Neutrophil (primary cell): Measurements from ENCODE around the gene USP6NL.

ENCODE experiments used
- H3K27ac ChIP-seq: fragments of 200-600 bp; sonication (generic); 2 replicates; pipeline ENCODE4 v1.5.1; 2016; ENCODE audit warnings: mild to moderate bottlenecking, moderate library complexity
- H3K27me3 ChIP-seq: fragments of 200-600 bp; sonication (generic); 2 replicates; pipeline ENCODE4 v1.6.0; 2016; ENCODE audit warnings: mild to moderate bottlenecking
- H3K36me3 ChIP-seq: fragments of 200-600 bp; sonication (generic); 2 replicates; pipeline ENCODE4 v1.5.1; 2017
- H3K4me1 ChIP-seq, 2 experiments: fragments of 200-600 bp in 1 of 2; sonication (generic) in 1 of 2; 1 replicate in 1 of 2; 2 replicates in 1 of 2; pipeline versions ENCODE4 v1.5.1 to v1.6.1; 2013 to 2016; ENCODE audit warnings: low read depth in 1 of 2, low read length in 1 of 2, mild to moderate bottlenecking in 1 of 2, moderate library complexity in 1 of 2; ENCODE audit not compliant: control insufficient read depth in 1 of 2, insufficient read depth in 1 of 2
- H3K4me3 ChIP-seq, 2 experiments: fragments of 200-600 bp in 1 of 2; sonication (generic) in 1 of 2; 1 replicate in 1 of 2; 2 replicates in 1 of 2; pipeline ENCODE4 v1.5.1; 2013 to 2016; ENCODE audit warnings: low read depth in 1 of 2, low read length in 1 of 2, mild to moderate bottlenecking in 1 of 2, moderate library complexity in 1 of 2
- H3K9me3 ChIP-seq: fragments of 200-600 bp; sonication (generic); 2 replicates; pipeline ENCODE4 v1.5.1; 2016
- TF ChIP-seq, protein P1 (sequence below): fragments of 200-600 bp; sonication (generic); IDR thresholded peaks from 2 replicates; pipeline ENCODE4 v1.5.1; 2016; ENCODE audit warnings: antibody characterized with exemption

USP6NL gene

DNA sequence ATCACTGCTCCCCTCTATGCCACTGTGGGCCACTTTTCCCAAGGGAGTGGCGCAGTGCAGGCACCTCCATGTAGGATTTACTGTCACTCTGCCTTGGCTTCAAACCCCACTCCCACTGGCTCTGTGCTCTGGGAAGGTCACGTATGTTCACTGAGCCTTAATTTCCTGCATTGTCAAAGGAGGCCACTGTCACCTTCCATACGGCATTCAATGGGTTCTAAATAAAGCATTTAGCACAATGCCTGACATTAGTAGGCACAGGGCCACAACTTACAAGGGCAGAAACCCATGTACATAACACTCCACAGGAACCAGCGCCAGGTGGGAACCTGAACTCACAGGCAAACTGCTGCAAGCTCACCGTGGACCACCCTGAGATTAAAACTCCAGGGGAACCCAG is 196.4 kb downstream of the USP6NL start:
- H3K4me3 ChIP-seq: no peak overlapping the region
- H3K27me3 ChIP-seq: peaks cover 2% of the 10 kb centered on the region
- TF ChIP-seq, protein P1, sequence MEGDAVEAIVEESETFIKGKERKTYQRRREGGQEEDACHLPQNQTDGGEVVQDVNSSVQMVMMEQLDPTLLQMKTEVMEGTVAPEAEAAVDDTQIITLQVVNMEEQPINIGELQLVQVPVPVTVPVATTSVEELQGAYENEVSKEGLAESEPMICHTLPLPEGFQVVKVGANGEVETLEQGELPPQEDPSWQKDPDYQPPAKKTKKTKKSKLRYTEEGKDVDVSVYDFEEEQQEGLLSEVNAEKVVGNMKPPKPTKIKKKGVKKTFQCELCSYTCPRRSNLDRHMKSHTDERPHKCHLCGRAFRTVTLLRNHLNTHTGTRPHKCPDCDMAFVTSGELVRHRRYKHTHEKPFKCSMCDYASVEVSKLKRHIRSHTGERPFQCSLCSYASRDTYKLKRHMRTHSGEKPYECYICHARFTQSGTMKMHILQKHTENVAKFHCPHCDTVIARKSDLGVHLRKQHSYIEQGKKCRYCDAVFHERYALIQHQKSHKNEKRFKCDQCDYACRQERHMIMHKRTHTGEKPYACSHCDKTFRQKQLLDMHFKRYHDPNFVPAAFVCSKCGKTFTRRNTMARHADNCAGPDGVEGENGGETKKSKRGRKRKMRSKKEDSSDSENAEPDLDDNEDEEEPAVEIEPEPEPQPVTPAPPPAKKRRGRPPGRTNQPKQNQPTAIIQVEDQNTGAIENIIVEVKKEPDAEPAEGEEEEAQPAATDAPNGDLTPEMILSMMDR: no peak
- no peaks in the 10 kb centered on the region for H3K36me3 ChIP-seq
- no peaks in the 10 kb centered on the region for H3K4me1 ChIP-seq
- H3K27ac ChIP-seq: no peak overlapping the region
- H3K9me3 ChIP-seq: no peaks in the 10 kb centered on the region

DNA sequence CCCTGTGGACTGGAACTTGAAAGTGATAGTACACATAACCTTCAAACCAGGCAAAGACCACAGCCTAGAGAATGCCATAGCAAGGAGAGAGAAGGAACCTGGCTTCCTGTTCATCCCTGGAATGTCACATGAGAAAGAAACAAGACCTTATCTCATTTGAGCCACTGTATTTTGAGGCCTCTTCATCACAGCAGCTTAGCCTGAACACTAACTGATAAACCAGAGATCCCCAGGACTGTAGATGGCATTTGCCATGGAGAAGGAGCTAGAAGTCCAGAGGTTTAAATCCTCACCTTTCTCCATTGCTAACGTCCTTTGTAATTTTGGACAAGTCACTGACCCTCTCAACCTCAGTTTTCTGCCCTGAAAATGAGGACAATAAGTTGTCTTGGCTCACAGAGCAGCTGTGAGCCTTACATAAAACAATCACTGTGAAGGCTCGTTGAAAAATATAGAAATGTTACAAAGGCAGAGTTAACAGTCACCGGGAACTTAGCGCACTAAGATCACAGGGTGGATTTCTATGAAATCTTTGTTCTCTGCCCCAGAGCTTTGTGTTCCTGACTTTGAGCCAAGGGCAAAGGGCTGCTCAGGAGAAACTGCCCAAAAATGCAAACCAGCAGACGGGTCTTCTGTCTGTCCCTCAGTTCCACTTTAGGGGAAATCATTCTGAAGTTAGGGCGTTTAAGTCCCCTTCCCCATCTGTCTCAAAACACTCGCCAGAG is 197.0 kb downstream of the USP6NL start:
- TF ChIP-seq, protein P1: no peak
- no peaks in the 10 kb centered on the region for H3K36me3 ChIP-seq
- no peaks in the 10 kb centered on the region for H3K4me1 ChIP-seq
- H3K27me3 ChIP-seq: peaks cover 3% of the 10 kb centered on the region
- H3K4me3 ChIP-seq: no peak overlapping the region
- no peaks in the 10 kb centered on the region for H3K9me3 ChIP-seq
- H3K27ac ChIP-seq: no peak overlapping the region

DNA sequence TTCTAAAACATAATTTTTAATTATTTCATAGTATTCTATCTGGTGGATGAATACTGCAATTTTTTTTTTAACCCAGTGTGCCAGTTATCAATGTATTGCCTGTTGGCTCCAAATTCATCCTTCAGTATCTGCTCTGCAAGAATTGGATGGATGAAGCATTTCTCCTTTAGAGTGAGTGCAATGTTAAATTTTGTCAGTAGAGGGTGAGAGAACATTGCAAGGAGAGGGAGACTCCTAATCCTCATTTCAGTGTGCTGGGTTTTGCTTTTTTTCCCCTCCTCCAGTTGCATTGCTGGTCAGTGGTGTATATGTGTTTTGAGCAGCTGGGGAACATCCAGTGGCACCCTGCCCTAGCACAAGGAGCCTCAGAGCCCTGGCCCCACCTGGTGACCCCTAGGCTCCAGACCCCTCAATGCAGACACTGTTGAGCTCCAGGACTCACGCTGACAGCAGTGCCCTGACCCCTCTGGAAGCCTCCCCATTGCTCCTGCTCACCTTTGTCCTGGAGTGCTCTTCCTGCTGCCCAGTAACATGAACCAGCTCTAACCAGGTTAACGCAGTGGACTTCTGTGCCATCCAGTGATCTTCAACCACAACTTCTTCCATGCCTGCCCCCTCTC is 199.4 kb downstream of the USP6NL start:
- Histone ChIP-seq H3K9me3 (no peaks in the 10 kb centered on the region), H3K4me3 (no peak overlapping the region), H3K36me3 (no peaks in the 10 kb centered on the region), H3K4me1 (no peaks in the 10 kb centered on the region), H3K27ac (no peak overlapping the region), H3K27me3 (peaks cover 3% of the 10 kb centered on the region)
- TF ChIP-seq, protein P1: no peak

DNA sequence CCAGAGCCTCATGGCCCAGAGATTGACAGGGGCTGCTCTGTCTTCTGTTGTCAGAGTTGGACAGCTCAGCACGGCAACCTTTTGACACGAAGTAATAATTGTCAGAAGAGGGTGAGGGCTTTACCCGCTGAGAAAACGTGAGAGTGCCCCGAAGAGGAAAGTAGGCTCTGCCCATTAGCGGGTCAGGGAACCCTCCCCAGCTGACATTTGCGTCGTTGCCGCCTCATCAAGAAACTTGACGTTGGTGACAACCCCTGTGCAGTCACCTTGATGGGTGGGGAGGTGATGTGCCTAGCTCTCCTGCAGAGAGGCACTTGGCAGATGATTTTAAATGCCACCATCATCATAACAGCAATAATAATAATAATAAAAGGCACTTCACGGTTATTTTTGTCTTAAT is 202.1 kb downstream of the USP6NL start:
- TF ChIP-seq, protein P1: no peak
- Histone ChIP-seq H3K27me3 (peaks cover 3% of the 10 kb centered on the region), H3K27ac (no peak overlapping the region), H3K4me3 (no peak overlapping the region), H3K4me1 (no peaks in the 10 kb centered on the region), H3K36me3 (no peaks in the 10 kb centered on the region), H3K9me3 (no peaks in the 10 kb centered on the region)

DNA sequence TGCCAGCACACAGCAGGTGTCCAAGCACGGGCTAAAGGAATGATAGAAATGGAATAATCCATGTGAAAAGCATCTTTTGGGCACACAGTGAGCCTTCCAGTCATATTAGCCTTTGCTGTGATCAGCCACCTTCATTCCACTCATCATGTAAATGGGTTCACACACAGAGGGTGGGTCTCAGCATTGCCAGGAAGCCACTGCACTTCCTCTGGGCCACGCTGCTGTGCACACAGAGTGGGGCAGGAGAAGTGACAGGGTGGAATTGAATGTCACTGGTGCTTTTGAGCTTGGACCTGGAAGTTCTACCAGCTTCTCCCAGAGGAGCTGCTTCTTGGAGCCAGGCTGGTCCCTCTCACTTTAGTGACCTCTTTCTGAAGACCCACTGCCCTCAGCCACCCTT is 203.5 kb downstream of the USP6NL start:
- Histone ChIP-seq H3K9me3 (no peaks in the 10 kb centered on the region), H3K36me3 (no peaks in the 10 kb centered on the region), H3K27me3 (peaks cover 3% of the 10 kb centered on the region), H3K4me3 (no peak overlapping the region), H3K27ac (no peak overlapping the region), H3K4me1 (peaks cover 4% of the 10 kb centered on the region in 2 experiments)
- TF ChIP-seq, protein P1: no peak
